Cardiac muscle cell (in vitro differentiated cells and primary cell): ENCODE results near the gene NNMT. TPM values are rescaled to one million over a fixed set of nuclear protein-coding genes. Genes with fewer than 3 reads are reported as not detected.

Source experiments
- DNase-seq, 2 donors: peaks; one replicate each; pipeline versions ENCODE4 v3.0.0 to v3.0.0-alpha.2; 2010 to 2017; ENCODE audit warnings: low read depth in 1 of 2, low spot score in 1 of 2
- H3K27ac ChIP-seq: fragments of 200-600 bp; sonication (generic); 2 replicates; pipeline ENCODE4 v1.5.1; 2016
- H3K27me3 ChIP-seq: fragments of 200-600 bp; sonication (generic); 2 replicates; pipeline ENCODE4 v1.6.0; 2016; ENCODE audit warnings: control low read depth
- H3K36me3 ChIP-seq: fragments of 200-600 bp; sonication (generic); 2 replicates; pipeline ENCODE4 v1.5.1; 2016; ENCODE audit warnings: control low read depth
- H3K4me1 ChIP-seq: fragments of 200-600 bp; sonication (generic); 2 replicates; pipeline ENCODE4 v1.8.1; 2017; ENCODE audit warnings: low read depth, mild to moderate bottlenecking, mixed run types
- H3K4me3 ChIP-seq: fragments of 200-600 bp; sonication (generic); 2 replicates; pipeline ENCODE4 v1.5.1; 2016; ENCODE audit warnings: mild to moderate bottlenecking
- H3K9me3 ChIP-seq: fragments of 200-600 bp; sonication (generic); 2 replicates; pipeline ENCODE4 v1.5.1; 2017; ENCODE audit warnings: low read depth, mild to moderate bottlenecking, control low read depth
- polyA plus RNA-seq: library from polyadenylated mRNA; unstranded; fragments of >200 nt; fragmentation: Nextera tagmentation; extraction: Ambion mirVana; gene quantifications from 2 replicates; pipeline ENCODE4 v1.2.1, GENCODE V29; 2016
- total RNA-seq: library from RNA; depleted of rRNA; stranded (reverse); fragments of >200 nt; gene quantifications from 2 replicates; pipeline ENCODE4 v1.2.3, GENCODE V29; 2016
- TF ChIP-seq, protein P1 (sequence below): IDR thresholded peaks from 2 replicates; pipeline ENCODE4 v1.5.1; 2012; ENCODE audit warnings: low read depth, mild to moderate bottlenecking, low read length

NNMT gene
- total and polyA plus RNA-seq, 2 experiments from 2014 or later, result 2.0 TPM; not detected in 1

DNA sequence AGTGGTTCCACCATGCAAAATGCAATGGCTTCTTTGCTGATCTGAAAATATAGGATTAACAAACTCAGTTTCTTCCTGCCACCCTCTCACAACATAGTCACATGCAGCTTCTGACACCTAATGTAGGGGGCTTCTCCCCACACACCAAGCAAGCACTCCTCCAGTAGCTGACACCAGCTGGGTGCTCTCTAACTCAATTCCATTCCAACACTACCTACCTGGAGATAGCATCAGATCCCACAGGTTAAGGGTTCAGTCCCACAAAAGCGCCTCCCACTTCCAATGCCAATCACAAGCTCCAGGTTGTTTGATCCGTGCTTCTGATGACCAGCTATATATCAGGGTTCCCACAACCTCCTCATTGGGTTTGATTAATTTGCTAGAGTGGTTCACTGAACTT, 31.8 kb upstream of the NNMT start:
- no peaks in the 10 kb centered on the region for H3K9me3 ChIP-seq
- peaks cover 7% of the 10 kb centered on the region for H3K4me1 ChIP-seq
- TF ChIP-seq, protein P1, sequence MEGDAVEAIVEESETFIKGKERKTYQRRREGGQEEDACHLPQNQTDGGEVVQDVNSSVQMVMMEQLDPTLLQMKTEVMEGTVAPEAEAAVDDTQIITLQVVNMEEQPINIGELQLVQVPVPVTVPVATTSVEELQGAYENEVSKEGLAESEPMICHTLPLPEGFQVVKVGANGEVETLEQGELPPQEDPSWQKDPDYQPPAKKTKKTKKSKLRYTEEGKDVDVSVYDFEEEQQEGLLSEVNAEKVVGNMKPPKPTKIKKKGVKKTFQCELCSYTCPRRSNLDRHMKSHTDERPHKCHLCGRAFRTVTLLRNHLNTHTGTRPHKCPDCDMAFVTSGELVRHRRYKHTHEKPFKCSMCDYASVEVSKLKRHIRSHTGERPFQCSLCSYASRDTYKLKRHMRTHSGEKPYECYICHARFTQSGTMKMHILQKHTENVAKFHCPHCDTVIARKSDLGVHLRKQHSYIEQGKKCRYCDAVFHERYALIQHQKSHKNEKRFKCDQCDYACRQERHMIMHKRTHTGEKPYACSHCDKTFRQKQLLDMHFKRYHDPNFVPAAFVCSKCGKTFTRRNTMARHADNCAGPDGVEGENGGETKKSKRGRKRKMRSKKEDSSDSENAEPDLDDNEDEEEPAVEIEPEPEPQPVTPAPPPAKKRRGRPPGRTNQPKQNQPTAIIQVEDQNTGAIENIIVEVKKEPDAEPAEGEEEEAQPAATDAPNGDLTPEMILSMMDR, result no peak
- H3K36me3 ChIP-seq, result no peaks in the 10 kb centered on the region
- no peak overlapping the region for H3K27ac ChIP-seq
- H3K4me3 ChIP-seq, result no peak overlapping the region
- no peak for DNase-seq
- no peaks in the 10 kb centered on the region for H3K27me3 ChIP-seq

DNA sequence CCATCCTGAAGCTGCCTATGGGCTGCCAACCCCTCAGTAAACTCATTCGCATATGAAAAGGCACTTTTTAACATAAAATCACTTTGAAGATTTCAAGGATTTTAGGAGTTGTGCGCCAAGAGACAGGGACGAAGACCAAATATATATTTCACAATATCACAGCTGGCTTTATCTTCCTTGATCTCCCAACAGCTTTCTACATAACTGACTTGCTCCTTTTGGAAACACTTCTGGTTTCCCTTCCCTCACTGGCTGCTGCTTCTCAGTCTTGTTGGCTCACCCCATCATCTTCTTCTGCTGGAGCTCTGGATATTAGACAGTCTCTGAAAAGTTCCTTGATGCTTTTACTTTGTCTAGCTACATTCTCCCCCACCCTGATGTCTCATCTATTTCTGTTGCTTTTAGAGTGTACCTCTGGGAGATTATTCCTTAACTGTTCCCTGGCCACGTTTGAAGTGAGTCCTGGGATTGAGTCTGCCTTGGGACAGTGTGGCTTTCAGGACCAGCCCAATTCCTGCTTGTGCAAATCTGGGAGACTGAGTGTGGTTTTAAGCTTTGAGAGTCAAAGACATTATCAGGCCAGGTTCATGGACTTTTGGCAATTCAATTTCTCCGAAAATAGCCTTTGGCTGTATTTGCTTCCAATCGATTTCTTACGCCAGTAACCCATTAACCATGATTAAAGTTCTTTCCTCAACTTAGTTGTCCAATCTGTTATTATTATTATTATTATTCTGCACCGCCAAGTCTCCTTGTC, 30.9 kb upstream of the NNMT start:
- H3K9me3 ChIP-seq, result no peaks in the 10 kb centered on the region
- no peak for DNase-seq
- H3K4me3 ChIP-seq, result no peak overlapping the region
- H3K27me3 ChIP-seq, result no peaks in the 10 kb centered on the region
- no peak overlapping the region for H3K27ac ChIP-seq
- TF ChIP-seq, protein P1, result no peak
- H3K4me1 ChIP-seq, result peaks cover 7% of the 10 kb centered on the region
- no peaks in the 10 kb centered on the region for H3K36me3 ChIP-seq

DNA sequence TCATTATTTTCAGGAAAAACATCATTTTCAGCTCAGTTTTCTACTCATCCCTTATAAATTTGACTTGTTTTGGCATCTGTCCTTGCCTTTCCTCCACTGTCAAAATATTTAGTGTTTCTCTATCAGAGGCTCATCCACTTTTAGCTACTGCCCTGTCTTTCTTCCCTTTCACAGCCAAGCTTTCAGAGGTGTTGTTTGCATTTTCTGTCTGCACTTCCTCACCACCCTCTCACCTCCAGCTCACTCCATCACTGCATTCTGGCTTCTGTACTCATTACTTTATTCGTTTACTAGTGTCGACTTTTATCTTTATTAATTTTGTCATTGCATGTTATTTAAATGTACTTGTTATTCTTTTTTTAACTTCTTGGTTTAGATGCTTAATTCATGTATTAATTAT, 26.7 kb upstream of the NNMT start:
- H3K27me3 ChIP-seq, result peaks cover 10% of the 10 kb centered on the region
- DNase-seq, result no peak
- no peak overlapping the region for H3K4me3 ChIP-seq
- TF ChIP-seq, protein P1, result no peak
- no peaks in the 10 kb centered on the region for H3K9me3 ChIP-seq
- no peak overlapping the region for H3K27ac ChIP-seq
- no peaks in the 10 kb centered on the region for H3K36me3 ChIP-seq
- H3K4me1 ChIP-seq, result no peaks in the 10 kb centered on the region

DNA sequence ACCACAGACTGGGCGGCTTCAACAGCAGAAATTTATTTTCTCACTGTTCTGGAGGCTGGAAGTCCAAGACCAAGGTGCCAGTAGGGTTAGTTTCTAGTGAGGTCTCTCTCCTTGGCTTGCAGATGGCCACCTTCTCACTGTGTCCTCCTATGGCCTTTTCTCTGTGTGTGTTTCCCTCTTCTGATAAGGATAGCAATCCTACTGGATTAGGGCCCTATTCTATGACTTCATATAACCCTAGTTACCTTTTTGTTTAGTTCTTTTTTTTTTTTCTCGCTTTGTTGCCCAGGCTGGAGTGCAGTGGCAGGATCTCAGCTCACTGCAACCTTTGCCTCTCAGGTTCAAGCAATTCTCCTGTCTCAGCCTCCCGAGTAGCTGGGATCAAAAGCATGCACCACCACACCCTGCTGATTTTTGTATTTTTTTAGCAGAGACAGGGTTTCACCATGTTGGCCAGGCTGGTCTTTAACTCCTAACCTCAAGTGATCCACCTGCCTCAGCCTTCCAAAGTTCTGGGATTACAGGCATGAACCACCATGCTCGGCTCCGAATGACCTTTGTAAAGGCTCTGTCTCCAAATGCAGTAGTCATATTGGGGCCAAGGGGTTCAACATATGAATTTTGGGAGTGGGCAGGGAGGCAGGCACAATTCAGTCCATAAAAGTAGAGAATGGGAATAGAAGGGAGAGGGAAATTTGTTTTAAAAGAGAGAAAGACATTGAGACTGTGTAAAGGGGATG, 25.5 kb upstream of the NNMT start:
- TF ChIP-seq, protein P1, result no peak
- no peak for DNase-seq
- Histone ChIP-seq H3K27ac (no peak overlapping the region), H3K4me1 (no peaks in the 10 kb centered on the region), H3K4me3 (no peak overlapping the region), H3K27me3 (peaks cover 18% of the 10 kb centered on the region), H3K9me3 (no peaks in the 10 kb centered on the region), H3K36me3 (no peaks in the 10 kb centered on the region)

DNA sequence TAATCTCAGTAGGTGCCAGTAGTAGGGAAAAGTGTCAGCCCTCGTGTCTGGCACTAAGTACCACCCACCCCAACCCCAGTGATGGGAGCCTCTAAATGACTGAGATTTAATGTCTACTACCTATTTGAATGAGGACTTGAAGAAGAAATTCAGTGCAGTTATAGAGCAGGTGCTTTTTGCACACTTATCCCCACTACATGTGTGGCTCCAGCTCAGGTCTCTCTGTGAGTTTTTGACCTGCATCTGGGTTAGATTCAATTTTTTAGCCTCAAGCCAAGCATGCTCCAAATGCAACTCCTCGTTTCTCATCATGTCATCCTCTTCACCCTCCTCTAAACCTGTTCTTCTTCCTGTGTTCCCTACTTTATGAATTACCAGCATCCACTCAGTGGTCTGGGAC, 24.9 kb upstream of the NNMT start:
- Histone ChIP-seq H3K9me3 (no peaks in the 10 kb centered on the region), H3K27ac (no peak overlapping the region), H3K27me3 (peaks cover 24% of the 10 kb centered on the region), H3K4me1 (no peaks in the 10 kb centered on the region), H3K36me3 (no peaks in the 10 kb centered on the region), H3K4me3 (no peak overlapping the region)
- TF ChIP-seq, protein P1, result no peak
- DNase-seq, result no peak
